NCI-H128 (cell line): ENCODE measurements around the gene FAM240A.

Experiments used
- DNase-seq: peaks from one replicate; lab custom pipeline; 2025; ENCODE audit not compliant: unreplicated experiment; lab: John Stamatoyannopoulos, UW

FAM240A gene

DNA sequence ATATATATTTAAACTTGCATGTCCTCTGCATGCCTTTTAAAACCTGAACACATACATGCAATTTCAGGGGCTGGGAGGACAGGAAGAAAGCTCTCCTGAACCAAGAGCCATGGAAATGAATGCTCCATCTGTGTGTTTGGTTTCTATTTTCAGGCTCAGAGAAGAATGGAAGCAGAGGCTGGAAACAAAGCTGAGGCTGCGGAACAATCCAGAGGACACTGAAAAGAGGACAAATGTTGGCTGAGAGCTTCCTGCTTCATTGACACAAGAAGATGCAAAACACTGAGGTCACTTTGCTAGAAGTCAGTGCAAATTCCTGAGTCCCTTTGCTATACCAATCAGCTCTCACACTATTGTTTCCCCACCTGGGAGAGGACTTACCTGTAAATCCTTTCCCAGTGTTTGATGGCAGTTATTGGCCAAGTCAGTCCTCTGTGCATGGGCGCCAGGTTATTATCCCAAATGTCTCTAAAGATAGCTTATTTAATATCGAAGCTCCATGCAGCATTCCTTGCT is 12.7 kb downstream of the FAM240A start:
- no peak for DNase-seq

DNA sequence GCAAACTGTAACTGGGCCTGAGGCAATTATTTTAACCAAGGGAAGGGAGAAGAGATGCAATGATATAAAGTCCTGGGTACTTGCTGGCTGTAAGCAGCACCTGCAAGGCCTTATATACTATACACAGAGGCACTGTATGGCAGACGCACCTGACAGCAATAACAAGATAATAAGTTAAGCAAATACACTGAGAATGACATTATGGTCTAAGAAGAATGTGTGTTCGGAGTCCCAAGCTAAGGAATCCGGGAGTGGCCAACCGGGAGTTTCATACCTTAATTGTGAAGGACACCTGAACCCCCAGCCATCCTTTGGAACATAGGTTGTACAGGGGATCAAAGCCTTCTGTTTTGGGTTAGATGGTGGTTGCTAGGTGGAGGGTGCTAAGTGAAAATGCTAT is 13.7 kb downstream of the FAM240A start:
- no peak for DNase-seq

- DNase-seq = no peak
Measured at GRCh38 chr3:46627078-46627477, 14.8 kb downstream of the FAM240A start.

DNA sequence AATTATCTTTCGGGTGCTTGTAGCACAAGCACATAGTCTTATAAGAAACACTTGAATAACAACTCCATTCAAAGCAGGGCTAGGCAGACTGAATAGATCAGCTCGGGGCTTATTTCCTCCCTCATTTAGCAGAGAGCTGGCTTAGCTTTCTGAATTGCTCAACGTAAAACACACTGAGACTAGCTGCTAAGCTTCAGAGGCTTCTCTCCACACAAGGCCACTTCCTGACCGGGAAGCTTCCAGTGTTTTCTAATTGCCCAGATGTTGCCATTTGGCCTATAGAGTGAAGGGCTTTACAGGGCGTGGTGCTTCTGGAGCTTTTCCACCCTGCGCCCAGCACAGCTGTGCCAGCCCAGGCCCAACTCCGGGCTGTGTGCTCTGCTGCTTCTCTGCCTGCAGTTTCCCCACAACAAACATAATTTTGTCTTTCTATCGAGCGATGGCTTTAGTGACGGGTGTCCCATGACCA is 16.6 kb downstream of the FAM240A start:
- DNase-seq = no peak

DNA sequence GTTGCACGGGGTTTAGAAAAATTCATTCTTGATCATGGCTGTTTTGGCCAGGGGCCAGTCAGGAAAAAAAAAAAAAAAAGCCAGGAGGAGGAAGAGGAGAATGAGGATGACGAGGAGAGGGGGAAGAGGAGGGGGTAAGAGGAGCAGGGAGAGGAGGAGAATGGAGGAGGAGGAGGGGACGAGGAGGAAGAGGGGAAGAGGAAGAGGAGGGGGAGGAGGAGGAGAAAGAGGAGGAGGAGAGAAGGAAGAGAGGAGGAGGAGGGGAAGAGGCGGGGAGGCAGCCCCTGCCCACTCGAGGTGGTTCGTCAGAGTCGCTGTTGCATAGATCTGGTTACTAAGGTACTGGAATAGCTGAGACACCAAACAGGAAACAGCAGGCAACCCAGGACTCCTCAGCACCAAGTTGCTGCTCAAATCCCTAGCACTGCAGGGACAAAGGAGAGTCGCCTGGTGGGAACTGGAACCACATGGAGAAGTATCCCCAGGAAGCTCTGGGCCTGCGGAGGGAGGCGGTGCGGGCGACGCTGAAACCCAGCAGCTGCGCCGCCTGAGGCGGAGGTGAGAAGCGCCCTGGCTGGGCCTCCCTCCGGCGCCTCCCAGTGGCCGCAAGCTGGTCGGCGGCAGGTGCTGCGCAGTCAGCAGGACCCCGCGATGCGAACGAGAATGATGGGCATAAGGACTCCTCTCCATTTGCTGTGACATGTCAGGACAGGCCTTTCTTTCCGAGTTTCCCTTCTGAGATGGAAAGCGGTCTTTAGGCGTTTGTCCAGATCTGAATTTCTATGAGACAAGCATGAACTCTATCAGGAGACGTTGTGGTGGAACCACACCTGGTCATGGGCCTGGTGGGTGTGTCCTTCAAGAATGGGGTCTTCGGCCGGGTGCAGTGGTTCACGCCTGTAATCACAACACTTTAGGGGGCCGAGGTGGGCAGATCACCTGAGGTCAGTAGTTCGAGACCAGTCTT is 17.5 kb downstream of the FAM240A start:
- DNase-seq = no peak

DNA sequence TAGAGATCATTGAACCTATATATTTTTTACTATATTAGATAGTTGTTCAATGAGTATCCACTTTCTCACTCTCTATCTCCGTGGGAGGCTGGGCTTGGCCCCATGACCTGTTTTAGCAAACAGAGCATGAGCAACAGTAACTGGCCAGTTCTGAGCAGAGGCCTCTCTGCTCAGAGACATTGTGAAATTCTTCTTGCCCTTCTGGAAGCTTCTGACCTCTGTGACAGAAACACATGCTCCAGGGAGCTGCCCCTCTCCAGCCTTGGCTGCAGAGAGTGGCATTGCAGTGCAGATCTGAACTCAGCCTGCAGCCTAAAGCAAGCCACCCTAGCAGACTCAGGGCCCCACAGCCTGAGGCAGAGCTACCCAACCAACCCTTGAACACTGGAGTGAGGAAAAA is 20.5 kb downstream of the FAM240A start:
- no peak for DNase-seq

- no peak for DNase-seq
Measured at GRCh38 chr3:46634856-46635255, 22.5 kb downstream of the FAM240A start.

- no peak for DNase-seq
Measured at GRCh38 chr3:46639221-46639620, 26.9 kb downstream of the FAM240A start.

DNA sequence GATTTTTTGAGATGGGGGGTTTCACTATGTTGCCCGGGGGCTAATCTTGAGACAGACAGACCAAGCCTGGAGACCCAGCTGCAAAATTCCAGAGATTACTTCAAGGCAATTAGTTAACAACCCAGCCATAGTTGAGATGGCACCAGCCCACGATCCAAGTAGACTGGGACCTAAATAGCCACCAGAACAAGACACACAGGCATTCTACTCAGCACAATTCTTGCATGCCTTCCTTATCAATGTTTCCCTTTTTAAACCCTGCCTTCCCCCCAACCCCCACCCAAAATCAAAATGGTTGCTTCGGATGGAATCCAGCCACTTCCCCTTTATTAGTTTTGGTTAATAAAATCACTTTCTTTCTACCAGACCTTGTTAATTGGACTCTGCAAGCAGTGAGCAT is 28.6 kb downstream of the FAM240A start:
- no peak for DNase-seq

DNA sequence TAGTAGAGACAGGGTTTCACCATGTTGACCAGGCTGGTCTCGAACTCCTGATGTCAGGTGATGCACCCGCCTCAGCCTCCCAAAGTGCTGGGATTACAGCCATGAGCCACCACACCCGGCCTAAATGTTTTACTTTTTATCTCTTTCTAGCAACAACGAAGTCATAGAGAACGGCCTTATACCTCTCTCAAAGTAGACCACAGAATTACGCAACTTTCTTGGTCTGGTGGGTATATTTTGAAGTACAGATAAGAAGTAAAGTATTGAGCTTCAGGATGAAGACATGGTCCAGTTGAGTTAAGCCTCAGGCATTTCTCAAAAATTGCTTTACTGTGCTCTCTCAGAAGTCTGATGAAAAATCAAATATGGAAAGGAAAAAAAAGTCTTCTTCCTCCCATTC is 30.6 kb downstream of the FAM240A start:
- DNase-seq = no peak

GRCh38 chr3:46643701-46644100 is 31.4 kb downstream of the FAM240A start:
- DNase-seq = no peak

GRCh38 chr3:46646700-46647099 is 34.4 kb downstream of the FAM240A start:
- no peak for DNase-seq

- no peak for DNase-seq
Measured at GRCh38 chr3:46648096-46648495, 35.8 kb downstream of the FAM240A start.

- no peak for DNase-seq
Measured at GRCh38 chr3:46649436-46649835, 37.1 kb downstream of the FAM240A start.

GRCh38 chr3:46651084-46651483 is 38.8 kb downstream of the FAM240A start:
- DNase-seq = no peak

- no peak for DNase-seq
Measured at GRCh38 chr3:46655271-46655670, 42.9 kb downstream of the FAM240A start.

DNA sequence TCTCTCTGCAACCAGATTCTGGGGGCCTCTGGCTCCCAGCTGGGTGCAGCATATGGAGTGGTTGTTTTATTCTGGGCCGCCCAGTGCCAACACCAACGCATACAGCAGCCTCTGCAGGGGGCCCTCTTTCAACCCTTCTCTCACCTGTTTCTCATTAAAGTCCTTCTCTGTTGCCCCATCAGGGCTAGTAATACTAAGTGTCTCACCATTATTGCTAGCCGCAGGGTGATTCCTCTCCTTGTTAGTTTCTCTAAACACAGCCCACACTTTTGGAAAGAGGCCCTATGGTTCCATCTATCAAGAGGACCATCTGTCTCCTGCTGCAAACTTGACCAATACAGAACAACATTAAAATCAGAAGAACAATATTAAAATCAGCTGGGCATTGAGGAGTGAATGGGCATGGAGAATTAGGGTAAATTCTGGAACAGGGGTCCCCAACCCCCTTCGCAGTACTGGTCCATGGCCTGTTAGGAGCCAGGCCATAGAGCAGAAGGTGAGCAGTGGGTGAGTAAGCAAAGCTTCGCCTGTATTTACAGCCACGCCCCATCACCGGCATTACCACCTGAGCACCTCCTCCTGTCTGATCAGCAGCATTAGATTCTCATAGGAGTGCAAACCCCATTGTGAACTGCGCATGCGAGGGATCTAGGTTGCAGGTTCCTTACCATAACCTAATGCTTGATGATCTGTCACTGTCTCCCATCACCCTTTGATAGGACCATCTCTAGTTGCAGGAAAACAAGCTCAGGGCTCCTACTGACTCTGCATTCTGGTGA is 44.6 kb downstream of the FAM240A start:
- peak; percentile 12 for DNase-seq

GRCh38 chr3:46659285-46659684 is 47.0 kb downstream of the FAM240A start:
- DNase-seq = no peak

DNA sequence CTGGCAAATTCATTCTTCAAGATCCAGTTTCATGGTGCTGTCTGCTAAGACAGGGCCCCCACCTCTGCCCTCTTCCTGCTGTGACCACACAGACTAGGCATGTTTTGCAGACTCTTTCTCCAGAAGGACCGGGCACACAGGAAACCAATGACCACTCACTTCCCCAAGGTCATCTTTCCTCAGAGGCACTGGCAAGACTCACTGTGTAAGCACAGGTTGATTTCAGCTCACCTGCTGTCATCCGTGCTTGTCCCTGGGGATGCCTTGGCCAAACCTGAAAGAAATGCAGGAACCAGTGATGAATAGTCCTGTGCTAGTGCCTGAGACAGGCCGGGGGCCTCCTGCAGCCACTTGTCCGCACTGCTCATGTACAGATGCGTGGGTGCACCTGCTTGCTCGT is 47.7 kb downstream of the FAM240A start:
- no peak for DNase-seq

DNA sequence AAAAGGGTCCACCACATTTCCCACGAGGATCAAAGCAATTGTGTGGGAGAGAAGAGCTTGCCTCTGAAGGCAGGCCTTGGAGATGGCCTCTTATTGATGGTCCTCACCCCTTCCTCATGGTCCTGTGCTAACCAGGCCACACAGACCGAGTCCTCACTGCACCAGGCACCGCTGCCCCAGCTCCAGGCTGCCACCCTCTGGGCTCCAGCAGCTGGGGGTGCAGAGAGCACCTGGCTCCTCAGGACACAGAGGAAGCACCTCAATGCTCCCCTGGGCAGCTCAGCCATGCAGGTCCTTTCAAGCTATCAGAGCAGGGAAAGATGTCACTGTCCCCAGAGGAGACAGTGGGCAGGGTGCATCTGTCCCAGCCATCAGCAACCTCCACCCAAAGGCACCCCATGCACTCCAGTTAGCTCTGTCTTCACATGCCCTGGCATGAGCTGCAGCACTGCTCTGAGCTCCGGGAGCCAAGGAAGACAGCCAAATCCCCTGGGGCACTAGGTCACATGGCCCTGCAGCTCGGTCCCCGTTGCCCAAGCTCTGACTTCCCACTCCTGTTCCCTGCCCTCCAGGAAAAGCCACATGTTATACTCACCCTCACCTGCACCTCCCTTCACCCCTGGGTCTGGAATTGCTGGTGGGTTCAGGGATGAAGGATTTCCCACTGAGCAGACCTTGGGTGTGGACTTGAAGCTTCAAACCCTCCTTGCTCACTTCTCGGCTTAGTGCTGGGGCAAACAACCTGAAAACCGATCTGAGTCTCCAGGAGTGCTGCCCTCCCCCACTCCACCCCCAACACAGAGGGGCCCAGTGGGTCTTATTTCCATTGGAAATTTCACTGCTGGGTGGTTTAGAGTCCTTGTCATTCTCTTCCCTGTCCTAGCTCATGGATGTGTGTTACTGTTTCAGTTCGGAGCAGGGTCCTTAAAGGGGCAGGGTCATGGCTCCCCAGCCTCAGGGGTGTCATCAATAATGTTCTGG is 48.5 kb downstream of the FAM240A start:
- DNase-seq = no peak
